Measurements from ENCODE around the gene CXXC4. TPM values are rescaled to one million over a fixed set of nuclear protein-coding genes. Genes with fewer than 3 reads are reported as not detected.
A peak's percentile ranks its signal among the peaks of the same experiment; 100 is the strongest.

CXXC4 gene
- total and polyA plus RNA-seq, 2 donors (not counting 1 experiment from before 2014, with no cell fraction given): under 0.01 to 0.02 TPM

- DNase-seq (ENCODE audit: low read depth in 2 of 2): peak in 1 of 2 donors; percentile 9
- Histone ChIP-seq H3K4me3 (replicated peaks in 1 of 4; ENCODE audit: control extremely low read depth in 1 of 4, insufficient read depth in 1 of 4, low read depth in 3 of 4, low read length in 4 of 4) (no peak overlapping the region), H3K4me2 (ENCODE audit: extremely low read depth, insufficient read depth, low read length) (no peak overlapping the region), H3K4me1 (ENCODE audit: control insufficient read depth, extremely low read depth, insufficient read depth, low read length) (no peaks in the 10 kb centered on the region), H4K20me1 (ENCODE audit: control insufficient read depth, extremely low read depth, insufficient read depth, low read length) (no peaks in the 10 kb centered on the region), H3K9me3 (ENCODE audit: control insufficient read depth, insufficient read depth, low read depth, low read length) (no peaks in the 10 kb centered on the region), H3K9ac (ENCODE audit: insufficient read depth, low read length) (no peak overlapping the region), H3K27ac (ENCODE audit: insufficient read depth, low read length) (no peak overlapping the region), H2AFZ (ENCODE audit: low read length) (no peak overlapping the region), H3K36me3 (ENCODE audit: control insufficient read depth, insufficient read depth, low read length) (no peaks in the 10 kb centered on the region), H3K79me2 (ENCODE audit: control insufficient read depth, insufficient read depth, low read length) (no peaks in the 10 kb centered on the region), H3K27me3 (ENCODE audit: control insufficient read depth, insufficient read depth, low read length) (no peaks in the 10 kb centered on the region)
- no peak for TF ChIP-seq EZH2 (IDR thresholded peaks at IDR 0.05; ENCODE audit: low read length, missing control alignments)
- TF ChIP-seq, protein P1, sequence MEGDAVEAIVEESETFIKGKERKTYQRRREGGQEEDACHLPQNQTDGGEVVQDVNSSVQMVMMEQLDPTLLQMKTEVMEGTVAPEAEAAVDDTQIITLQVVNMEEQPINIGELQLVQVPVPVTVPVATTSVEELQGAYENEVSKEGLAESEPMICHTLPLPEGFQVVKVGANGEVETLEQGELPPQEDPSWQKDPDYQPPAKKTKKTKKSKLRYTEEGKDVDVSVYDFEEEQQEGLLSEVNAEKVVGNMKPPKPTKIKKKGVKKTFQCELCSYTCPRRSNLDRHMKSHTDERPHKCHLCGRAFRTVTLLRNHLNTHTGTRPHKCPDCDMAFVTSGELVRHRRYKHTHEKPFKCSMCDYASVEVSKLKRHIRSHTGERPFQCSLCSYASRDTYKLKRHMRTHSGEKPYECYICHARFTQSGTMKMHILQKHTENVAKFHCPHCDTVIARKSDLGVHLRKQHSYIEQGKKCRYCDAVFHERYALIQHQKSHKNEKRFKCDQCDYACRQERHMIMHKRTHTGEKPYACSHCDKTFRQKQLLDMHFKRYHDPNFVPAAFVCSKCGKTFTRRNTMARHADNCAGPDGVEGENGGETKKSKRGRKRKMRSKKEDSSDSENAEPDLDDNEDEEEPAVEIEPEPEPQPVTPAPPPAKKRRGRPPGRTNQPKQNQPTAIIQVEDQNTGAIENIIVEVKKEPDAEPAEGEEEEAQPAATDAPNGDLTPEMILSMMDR (conservative IDR thresholded peaks at IDR 0.05 in 1 of 2, IDR thresholded peaks at IDR 0.05 in 1 of 2; ENCODE audit: low read depth in 1 of 2, low read length in 2 of 2): peak in 1 of 2 donors; percentile 29
Observed at GRCh38 chr4:104531390-104531789, 36.7 kb upstream of the CXXC4 start.

DNA sequence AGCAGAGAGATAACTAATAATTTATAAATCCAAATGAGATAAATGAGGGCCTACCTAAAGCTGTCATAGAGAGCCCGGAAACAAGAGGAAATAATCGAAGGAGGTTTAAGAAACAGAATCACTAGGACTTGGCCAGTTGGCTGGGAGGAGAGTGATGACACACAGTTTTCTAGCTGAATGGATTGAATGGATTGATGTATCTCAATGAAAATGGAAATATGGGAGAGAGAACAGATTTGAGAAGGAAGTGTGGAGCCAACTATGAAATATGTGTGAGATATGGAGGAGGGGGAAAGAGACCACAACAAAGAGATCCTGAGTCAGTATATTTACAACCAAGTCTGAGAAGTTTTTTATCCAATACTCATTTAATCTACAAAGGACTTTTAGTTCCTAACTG, 35.7 kb upstream of the CXXC4 start:
- TF ChIP-seq, protein P1 (conservative IDR thresholded peaks at IDR 0.05 in 1 of 2, IDR thresholded peaks at IDR 0.05 in 1 of 2; ENCODE audit: low read depth in 1 of 2, low read length in 2 of 2): no peak
- no peak for TF ChIP-seq EZH2 (IDR thresholded peaks at IDR 0.05; ENCODE audit: low read length, missing control alignments)
- Histone ChIP-seq H3K36me3 (ENCODE audit: control insufficient read depth, insufficient read depth, low read length) (no peaks in the 10 kb centered on the region), H3K27ac (ENCODE audit: insufficient read depth, low read length) (no peak overlapping the region), H3K4me1 (ENCODE audit: control insufficient read depth, extremely low read depth, insufficient read depth, low read length) (no peaks in the 10 kb centered on the region), H3K79me2 (ENCODE audit: control insufficient read depth, insufficient read depth, low read length) (no peaks in the 10 kb centered on the region), H2AFZ (ENCODE audit: low read length) (no peak overlapping the region), H3K9me3 (ENCODE audit: control insufficient read depth, insufficient read depth, low read depth, low read length) (no peaks in the 10 kb centered on the region), H4K20me1 (ENCODE audit: control insufficient read depth, extremely low read depth, insufficient read depth, low read length) (no peaks in the 10 kb centered on the region), H3K4me2 (ENCODE audit: extremely low read depth, insufficient read depth, low read length) (no peak overlapping the region), H3K9ac (ENCODE audit: insufficient read depth, low read length) (no peak overlapping the region), H3K27me3 (ENCODE audit: control insufficient read depth, insufficient read depth, low read length) (no peaks in the 10 kb centered on the region), H3K4me3 (replicated peaks in 1 of 4; ENCODE audit: control extremely low read depth in 1 of 4, insufficient read depth in 1 of 4, low read depth in 3 of 4, low read length in 4 of 4) (no peak overlapping the region)
- DNase-seq (ENCODE audit: low read depth in 2 of 2): no peak

DNA sequence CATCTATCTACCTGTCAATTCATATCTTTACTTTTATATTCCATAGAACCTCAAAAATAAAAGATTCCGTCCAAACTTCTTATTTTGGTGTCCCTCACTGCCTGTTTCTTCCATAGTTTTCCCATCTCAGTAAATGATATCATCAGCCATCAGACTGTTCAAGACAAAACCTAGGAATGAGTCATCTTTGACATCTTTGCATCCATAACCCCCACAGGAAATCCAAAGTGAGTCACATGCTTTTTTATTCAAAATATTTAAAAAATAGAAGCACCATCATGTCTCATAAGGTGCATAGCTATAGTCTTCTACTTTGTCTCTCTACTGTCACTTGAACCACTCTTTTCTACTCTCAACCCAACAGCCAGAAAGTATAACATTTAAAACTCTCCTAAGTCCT, 29.9 kb upstream of the CXXC4 start:
- Histone ChIP-seq H3K79me2 (ENCODE audit: control insufficient read depth, insufficient read depth, low read length) (no peaks in the 10 kb centered on the region), H3K4me3 (replicated peaks in 1 of 4; ENCODE audit: control extremely low read depth in 1 of 4, insufficient read depth in 1 of 4, low read depth in 3 of 4, low read length in 4 of 4) (no peak overlapping the region), H3K4me1 (ENCODE audit: control insufficient read depth, extremely low read depth, insufficient read depth, low read length) (no peaks in the 10 kb centered on the region), H3K27me3 (ENCODE audit: control insufficient read depth, insufficient read depth, low read length) (no peaks in the 10 kb centered on the region), H4K20me1 (ENCODE audit: control insufficient read depth, extremely low read depth, insufficient read depth, low read length) (no peaks in the 10 kb centered on the region), H3K9ac (ENCODE audit: insufficient read depth, low read length) (no peak overlapping the region), H3K9me3 (ENCODE audit: control insufficient read depth, insufficient read depth, low read depth, low read length) (no peaks in the 10 kb centered on the region), H2AFZ (ENCODE audit: low read length) (no peak overlapping the region), H3K27ac (ENCODE audit: insufficient read depth, low read length) (no peak overlapping the region), H3K4me2 (ENCODE audit: extremely low read depth, insufficient read depth, low read length) (no peak overlapping the region), H3K36me3 (ENCODE audit: control insufficient read depth, insufficient read depth, low read length) (no peaks in the 10 kb centered on the region)
- DNase-seq (ENCODE audit: low read depth in 2 of 2): peak; percentile 34 to 73
- TF ChIP-seq, protein P1 (conservative IDR thresholded peaks at IDR 0.05 in 1 of 2, IDR thresholded peaks at IDR 0.05 in 1 of 2; ENCODE audit: low read depth in 1 of 2, low read length in 2 of 2): no peak
- no peak for TF ChIP-seq EZH2 (IDR thresholded peaks at IDR 0.05; ENCODE audit: low read length, missing control alignments)

Data from fibroblast of lung (primary cell).